Kidney epithelial cell (primary cell): ENCODE results near the gene RAB7A. TPM values are rescaled to one million over a fixed set of nuclear protein-coding genes. Genes with fewer than 3 reads are reported as not detected.

ENCODE experiments used
- DNase-seq: peaks from one replicate; pipeline ENCODE4 v3.0.0-alpha.2; 2010; ENCODE audit warnings: low read depth
- H3K27me3 ChIP-seq: 2 replicates; pipeline ENCODE4 v1.6.0; 2011; ENCODE audit warnings: low read length; ENCODE audit not compliant: control insufficient read depth, insufficient read depth
- H3K36me3 ChIP-seq: 2 replicates; pipeline ENCODE4 v1.5.1; 2011; ENCODE audit warnings: low read length; ENCODE audit not compliant: control insufficient read depth, insufficient read depth
- H3K4me3 ChIP-seq: 2 replicates; pipeline ENCODE4 v1.5.1; 2011; ENCODE audit warnings: low read depth, mild to moderate bottlenecking, control low read depth, low read length
- total RNA-seq: library from RNA; depleted of rRNA; stranded (reverse); fragments of >200 nt; gene quantifications from 2 replicates; pipeline ENCODE4 v1.2.3, GENCODE V29; 2015
- TF ChIP-seq, protein P1 (sequence below): IDR thresholded peaks from 2 replicates; pipeline ENCODE4 v1.5.1; 2011; ENCODE audit warnings: mild to moderate bottlenecking, moderate library complexity, low read length, control low read depth, inconsistent platforms; ENCODE audit not compliant: insufficient read depth, poor library complexity, severe bottlenecking

The RAB7A gene
- total RNA-seq, 1 donor from 2014 or later = 114 TPM

- Histone ChIP-seq H3K27me3 (no peaks in the 10 kb centered on the region), H3K4me3 (no peak overlapping the region), H3K36me3 (peaks cover 4% of the 10 kb centered on the region)
- DNase-seq = no peak
- TF ChIP-seq, protein P1, sequence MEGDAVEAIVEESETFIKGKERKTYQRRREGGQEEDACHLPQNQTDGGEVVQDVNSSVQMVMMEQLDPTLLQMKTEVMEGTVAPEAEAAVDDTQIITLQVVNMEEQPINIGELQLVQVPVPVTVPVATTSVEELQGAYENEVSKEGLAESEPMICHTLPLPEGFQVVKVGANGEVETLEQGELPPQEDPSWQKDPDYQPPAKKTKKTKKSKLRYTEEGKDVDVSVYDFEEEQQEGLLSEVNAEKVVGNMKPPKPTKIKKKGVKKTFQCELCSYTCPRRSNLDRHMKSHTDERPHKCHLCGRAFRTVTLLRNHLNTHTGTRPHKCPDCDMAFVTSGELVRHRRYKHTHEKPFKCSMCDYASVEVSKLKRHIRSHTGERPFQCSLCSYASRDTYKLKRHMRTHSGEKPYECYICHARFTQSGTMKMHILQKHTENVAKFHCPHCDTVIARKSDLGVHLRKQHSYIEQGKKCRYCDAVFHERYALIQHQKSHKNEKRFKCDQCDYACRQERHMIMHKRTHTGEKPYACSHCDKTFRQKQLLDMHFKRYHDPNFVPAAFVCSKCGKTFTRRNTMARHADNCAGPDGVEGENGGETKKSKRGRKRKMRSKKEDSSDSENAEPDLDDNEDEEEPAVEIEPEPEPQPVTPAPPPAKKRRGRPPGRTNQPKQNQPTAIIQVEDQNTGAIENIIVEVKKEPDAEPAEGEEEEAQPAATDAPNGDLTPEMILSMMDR = no peak
Measured at GRCh38 chr3:128804017-128804810, 78.2 kb downstream of the RAB7A start.

- Histone ChIP-seq H3K27me3 (no peaks in the 10 kb centered on the region), H3K4me3 (no peak overlapping the region), H3K36me3 (peaks cover 1% of the 10 kb centered on the region)
- DNase-seq = no peak
- TF ChIP-seq, protein P1 = no peak
Measured at GRCh38 chr3:128804811-128805155, 78.8 kb downstream of the RAB7A start.

DNA sequence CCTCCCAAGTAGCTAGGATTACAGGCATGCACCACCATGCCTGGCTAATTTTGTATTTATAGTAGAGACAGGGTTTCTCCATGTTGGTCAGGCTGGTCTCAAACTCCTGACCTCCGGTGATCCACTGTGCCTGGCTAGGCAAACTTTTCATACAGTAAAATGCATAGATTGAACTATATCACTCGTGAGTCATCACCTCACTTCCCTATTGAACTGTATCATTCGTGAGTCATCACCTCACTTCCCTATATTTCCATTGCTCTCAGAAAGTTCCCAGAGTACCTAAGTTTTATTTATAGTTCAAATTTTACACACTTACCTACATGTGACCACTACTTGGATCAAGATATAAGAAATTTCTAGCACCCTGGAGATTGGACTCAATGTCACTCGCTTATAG is 79.8 kb downstream of the RAB7A start:
- no peak overlapping the region for H3K4me3 ChIP-seq
- DNase-seq = no peak
- TF ChIP-seq, protein P1 = no peak
- peaks cover 1% of the 10 kb centered on the region for H3K36me3 ChIP-seq
- no peaks in the 10 kb centered on the region for H3K27me3 ChIP-seq

DNA sequence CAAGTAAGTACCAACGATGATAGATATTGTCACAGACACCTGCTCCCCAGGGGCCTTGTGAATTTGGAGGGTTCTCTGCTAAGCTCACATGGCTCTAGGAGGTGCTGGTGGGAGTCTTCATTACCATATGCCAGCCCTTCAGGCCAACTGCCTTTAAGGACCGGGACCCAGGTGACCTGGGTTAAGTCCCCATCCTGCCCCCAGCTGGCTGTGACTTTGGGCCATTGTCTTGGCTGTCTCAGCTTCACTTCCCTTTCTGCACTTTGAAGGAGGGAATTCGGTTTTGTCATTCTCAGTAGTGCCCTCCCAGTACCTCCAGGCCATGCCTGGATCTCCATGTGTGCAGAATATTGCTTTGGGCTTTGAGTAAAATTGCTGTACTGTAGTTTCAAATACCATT is 80.6 kb downstream of the RAB7A start:
- TF ChIP-seq, protein P1 = no peak
- peaks cover 1% of the 10 kb centered on the region for H3K36me3 ChIP-seq
- no peak overlapping the region for H3K4me3 ChIP-seq
- H3K27me3 ChIP-seq = no peaks in the 10 kb centered on the region
- DNase-seq = no peak

- peaks cover 1% of the 10 kb centered on the region for H3K36me3 ChIP-seq
- TF ChIP-seq, protein P1 = no peak
- no peaks in the 10 kb centered on the region for H3K27me3 ChIP-seq
- H3K4me3 ChIP-seq = no peak overlapping the region
- DNase-seq = no peak
Measured at GRCh38 chr3:128807186-128807830, 81.3 kb downstream of the RAB7A start.
